Esophagus squamous epithelium (tissue), 4 donors: ENCODE data around the gene COA5.

Experiments used
- POLR2A ChIP-seq, 4 donors: fragments of 450-650 bp; IDR thresholded peaks; one replicate each; pipeline ENCODE4 v1.6.1; 2017; ENCODE audit warnings: antibody characterized with exemption in 4 of 4, mild to moderate bottlenecking in 4 of 4, moderate library complexity in 3 of 4
- TF ChIP-seq, protein P1 (sequence below), 6 experiments: fragments of 450-650 bp in 4 of 6; fragments of 200-600 bp in 2 of 6; sonication (generic) in 2 of 6; IDR thresholded peaks; one replicate each; pipeline ENCODE4 v1.5.1; 2016 to 2019; ENCODE audit warnings: antibody characterized with exemption in 6 of 6, mild to moderate bottlenecking in 4 of 6, moderate library complexity in 4 of 6

DNA sequence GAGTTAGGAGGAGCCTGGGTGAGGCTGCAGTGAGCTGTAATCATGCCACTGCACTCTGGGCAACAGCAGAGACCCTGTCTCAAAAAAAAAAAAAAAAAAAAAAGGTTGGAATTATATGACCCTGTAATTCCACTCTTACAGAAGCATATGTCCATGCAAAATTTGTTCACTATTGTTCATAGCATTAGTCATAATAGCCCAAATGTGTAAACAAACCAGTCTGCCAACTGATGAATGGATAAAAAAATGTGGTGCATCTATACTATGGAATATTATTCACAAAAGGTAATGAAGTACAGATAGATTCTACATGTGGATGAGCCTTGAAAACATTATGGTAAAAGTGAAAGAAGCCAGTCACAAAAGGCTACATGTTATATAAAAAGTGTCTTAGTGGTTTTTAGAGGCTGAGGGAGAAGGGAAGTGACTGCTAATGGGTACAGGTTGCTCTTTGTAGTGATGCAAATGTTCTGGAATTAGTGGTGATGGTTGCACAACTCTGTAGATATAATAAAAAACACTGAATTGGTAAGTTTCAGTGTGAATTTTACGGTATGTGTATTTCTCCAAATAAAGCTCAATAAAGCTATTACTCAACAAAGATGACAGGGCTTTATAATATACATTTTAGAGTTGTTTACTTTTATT lies 9.4 kb downstream of the COA5 start:
- TF ChIP-seq, protein P1, sequence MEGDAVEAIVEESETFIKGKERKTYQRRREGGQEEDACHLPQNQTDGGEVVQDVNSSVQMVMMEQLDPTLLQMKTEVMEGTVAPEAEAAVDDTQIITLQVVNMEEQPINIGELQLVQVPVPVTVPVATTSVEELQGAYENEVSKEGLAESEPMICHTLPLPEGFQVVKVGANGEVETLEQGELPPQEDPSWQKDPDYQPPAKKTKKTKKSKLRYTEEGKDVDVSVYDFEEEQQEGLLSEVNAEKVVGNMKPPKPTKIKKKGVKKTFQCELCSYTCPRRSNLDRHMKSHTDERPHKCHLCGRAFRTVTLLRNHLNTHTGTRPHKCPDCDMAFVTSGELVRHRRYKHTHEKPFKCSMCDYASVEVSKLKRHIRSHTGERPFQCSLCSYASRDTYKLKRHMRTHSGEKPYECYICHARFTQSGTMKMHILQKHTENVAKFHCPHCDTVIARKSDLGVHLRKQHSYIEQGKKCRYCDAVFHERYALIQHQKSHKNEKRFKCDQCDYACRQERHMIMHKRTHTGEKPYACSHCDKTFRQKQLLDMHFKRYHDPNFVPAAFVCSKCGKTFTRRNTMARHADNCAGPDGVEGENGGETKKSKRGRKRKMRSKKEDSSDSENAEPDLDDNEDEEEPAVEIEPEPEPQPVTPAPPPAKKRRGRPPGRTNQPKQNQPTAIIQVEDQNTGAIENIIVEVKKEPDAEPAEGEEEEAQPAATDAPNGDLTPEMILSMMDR (IDR thresholded peaks at IDR 0.05): no peak
- no peak for TF ChIP-seq POLR2A (IDR thresholded peaks at IDR 0.05)
